ENCODE data around the gene TCFL5.

TCFL5 gene

GRCh38 chr20:62894261-62894660, 32.6 kb upstream of the TCFL5 start:
- no peak for FAIRE-seq

GRCh38 chr20:62893700-62894099, 32.1 kb upstream of the TCFL5 start:
- no peak for FAIRE-seq

GRCh38 chr20:62892348-62893304, 31.0 kb upstream of the TCFL5 start:
- no peak for FAIRE-seq

GRCh38 chr20:62891111-62891510, 29.5 kb upstream of the TCFL5 start:
- FAIRE-seq, result no peak

GRCh38 chr20:62890444-62890843, 28.8 kb upstream of the TCFL5 start:
- FAIRE-seq, result no peak

GRCh38 chr20:62889871-62890270, 28.2 kb upstream of the TCFL5 start:
- no peak for FAIRE-seq

GRCh38 chr20:62889411-62889810, 27.8 kb upstream of the TCFL5 start:
- no peak for FAIRE-seq

- no peak for FAIRE-seq
Measured at GRCh38 chr20:62888910-62889309, 27.3 kb upstream of the TCFL5 start.

- FAIRE-seq, result no peak
Measured at GRCh38 chr20:62888406-62888805, 26.8 kb upstream of the TCFL5 start.

- FAIRE-seq, result no peak
Measured at GRCh38 chr20:62887860-62888239, 26.2 kb upstream of the TCFL5 start.

GRCh38 chr20:62887152-62887859, 25.7 kb upstream of the TCFL5 start:
- FAIRE-seq, result no peak

- no peak for FAIRE-seq
Measured at GRCh38 chr20:62886709-62887058, 25.1 kb upstream of the TCFL5 start.

- no peak for FAIRE-seq
Measured at GRCh38 chr20:62885896-62886708, 24.5 kb upstream of the TCFL5 start.

- FAIRE-seq, result no peak
Measured at GRCh38 chr20:62885046-62885895, 23.6 kb upstream of the TCFL5 start.

- FAIRE-seq, result no peak
Measured at GRCh38 chr20:62884556-62884955, 22.9 kb upstream of the TCFL5 start.

GRCh38 chr20:62882426-62882825, 20.8 kb upstream of the TCFL5 start:
- FAIRE-seq, result no peak

- FAIRE-seq, result no peak
Measured at GRCh38 chr20:62881662-62882395, 20.2 kb upstream of the TCFL5 start.

- FAIRE-seq, result no peak
Measured at GRCh38 chr20:62880935-62881661, 19.5 kb upstream of the TCFL5 start.

- FAIRE-seq, result no peak
Measured at GRCh38 chr20:62880147-62880934, 18.7 kb upstream of the TCFL5 start.

Data from TTC549 (cell line).